GM21367 (cell line): Measurements from ENCODE around the gene CYP27C1.

ENCODE experiments used
- ATAC-seq: cut with Tn5 transposase; IDR thresholded peaks from one replicate; pipeline ENCODE4 v1.9.1; 2021; ENCODE audit not compliant: unreplicated experiment

Gene CYP27C1

GRCh38 chr2:127154396-127154795, 65.7 kb downstream of the CYP27C1 start:
- ATAC-seq: no peak

GRCh38 chr2:127153691-127154158, 66.4 kb downstream of the CYP27C1 start:
- ATAC-seq: no peak

GRCh38 chr2:127150996-127151395, 69.1 kb downstream of the CYP27C1 start:
- no peak for ATAC-seq

- no peak for ATAC-seq
These were observed 70.7 kb downstream of the CYP27C1 start for GRCh38 chr2:127149384-127149783.

GRCh38 chr2:127146820-127147502, 73.1 kb downstream of the CYP27C1 start:
- no peak for ATAC-seq

- ATAC-seq: no peak
These were observed 73.9 kb downstream of the CYP27C1 start for GRCh38 chr2:127146071-127146725.

- ATAC-seq: no peak
These were observed 74.7 kb downstream of the CYP27C1 start for GRCh38 chr2:127145280-127145895.

GRCh38 chr2:127143841-127144782, 76.0 kb downstream of the CYP27C1 start:
- ATAC-seq: no peak

GRCh38 chr2:127142663-127143630, 77.2 kb downstream of the CYP27C1 start:
- ATAC-seq: no peak

- no peak for ATAC-seq
These were observed 79.6 kb downstream of the CYP27C1 start for GRCh38 chr2:127140538-127140937.

GRCh38 chr2:127139766-127140165, 80.3 kb downstream of the CYP27C1 start:
- no peak for ATAC-seq

- ATAC-seq: no peak
These were observed 81.8 kb downstream of the CYP27C1 start for GRCh38 chr2:127138281-127138680.

GRCh38 chr2:127137741-127138140, 82.4 kb downstream of the CYP27C1 start:
- no peak for ATAC-seq

GRCh38 chr2:127137225-127137624, 82.9 kb downstream of the CYP27C1 start:
- ATAC-seq: no peak

GRCh38 chr2:127134833-127135830, 85.0 kb downstream of the CYP27C1 start:
- ATAC-seq: no peak

GRCh38 chr2:127134235-127134634, 85.9 kb downstream of the CYP27C1 start:
- ATAC-seq: no peak
